MM.1S (cell line): ENCODE results near the gene SPIRE2.
"Not testable (repeated sequence)": the region's sequence is repeated elsewhere in the genome, so short reads cannot be mapped to it uniquely, and the experiment has no call there.

Experiments
- DNase-seq: peaks from one replicate; pipeline ENCODE4 v3.0.0-alpha.2; 2015
- H2AFZ ChIP-seq: fragments of 300-600 bp; sonication (generic); 2 replicates; pipeline ENCODE4 v1.6.0; 2016; ENCODE audit warnings: antibody characterized with exemption, low read length
- H3F3A ChIP-seq: fragments of 300-600 bp; sonication (generic); 2 replicates; pipeline ENCODE4 v1.6.1; 2016; ENCODE audit warnings: mild to moderate bottlenecking, antibody characterized with exemption, low read length, moderate library complexity, mixed read lengths; ENCODE audit not compliant: insufficient read depth
- H3K27ac ChIP-seq: fragments of 300-600 bp; sonication (generic); 2 replicates; pipeline ENCODE4 v1.5.1; 2016; ENCODE audit warnings: mild to moderate bottlenecking, low read length
- H3K27me3 ChIP-seq: fragments of 300-600 bp; sonication (generic); replicated peaks from 2 replicates; pipeline ENCODE4 v1.6.0; 2016; ENCODE audit warnings: low read length; ENCODE audit not compliant: insufficient read depth
- H3K36me3 ChIP-seq: fragments of 300-600 bp; sonication (generic); replicated peaks from 2 replicates; pipeline ENCODE4 v1.6.1; 2016; ENCODE audit warnings: mild to moderate bottlenecking, low read length, mixed read lengths; ENCODE audit not compliant: insufficient read depth
- H3K4me1 ChIP-seq: fragments of 300-600 bp; sonication (generic); 2 replicates; pipeline ENCODE4 v1.6.1; 2016; ENCODE audit warnings: low read length, mixed read lengths
- H3K4me2 ChIP-seq: fragments of 300-600 bp; sonication (generic); 2 replicates; pipeline ENCODE4 v1.6.0; 2016; ENCODE audit warnings: low read depth, low read length
- H3K4me3 ChIP-seq: fragments of 300-600 bp; sonication (generic); 2 replicates; pipeline ENCODE4 v1.5.1; 2016; ENCODE audit warnings: low read length, mixed read lengths
- H3K79me2 ChIP-seq: fragments of 300-600 bp; sonication (generic); 2 replicates; pipeline ENCODE4 v1.6.1; 2016; ENCODE audit warnings: mixed run types, low read length, mixed read lengths
- H3K9ac ChIP-seq: fragments of 300-600 bp; sonication (generic); 2 replicates; pipeline ENCODE4 v1.6.1; 2016; ENCODE audit warnings: low read length, mixed read lengths
- H3K9me2 ChIP-seq: fragments of 300-600 bp; sonication (generic); replicated peaks from 2 replicates; pipeline ENCODE4 v1.6.1; 2016; ENCODE audit warnings: mild to moderate bottlenecking, low read length, mixed read lengths; ENCODE audit not compliant: insufficient read depth
- H3K9me3 ChIP-seq: fragments of 300-600 bp; sonication (generic); replicated peaks from 2 replicates; pipeline ENCODE4 v1.6.1; 2016; ENCODE audit warnings: mild to moderate bottlenecking, low read length, mixed read lengths; ENCODE audit not compliant: insufficient read depth
- H4K20me1 ChIP-seq: fragments of 300-600 bp; sonication (generic); 2 replicates; pipeline ENCODE4 v1.6.1; 2016; ENCODE audit warnings: mild to moderate bottlenecking, low read length, moderate library complexity, mixed read lengths; ENCODE audit not compliant: insufficient read depth
- EZH2 ChIP-seq: fragments of 300-600 bp; sonication (generic); optimal IDR thresholded peaks from 2 replicates; pipeline ENCODE3; 2017; ENCODE audit warnings: low read depth, mild to moderate bottlenecking, antibody characterized with exemption, low read length, mixed read lengths
- EZH2phosphoT487 ChIP-seq: fragments of 300-600 bp; sonication (generic); IDR thresholded peaks from 2 replicates; pipeline ENCODE4 v1.6.1; 2018; ENCODE audit warnings: antibody characterized with exemption, low read length
- TF ChIP-seq, protein P1 (sequence below): fragments of 300-600 bp; sonication (generic); IDR thresholded peaks from 2 replicates; pipeline ENCODE4 v1.5.1; 2016; ENCODE audit warnings: antibody characterized with exemption, low read length, mixed read lengths

The SPIRE2 gene

DNA sequence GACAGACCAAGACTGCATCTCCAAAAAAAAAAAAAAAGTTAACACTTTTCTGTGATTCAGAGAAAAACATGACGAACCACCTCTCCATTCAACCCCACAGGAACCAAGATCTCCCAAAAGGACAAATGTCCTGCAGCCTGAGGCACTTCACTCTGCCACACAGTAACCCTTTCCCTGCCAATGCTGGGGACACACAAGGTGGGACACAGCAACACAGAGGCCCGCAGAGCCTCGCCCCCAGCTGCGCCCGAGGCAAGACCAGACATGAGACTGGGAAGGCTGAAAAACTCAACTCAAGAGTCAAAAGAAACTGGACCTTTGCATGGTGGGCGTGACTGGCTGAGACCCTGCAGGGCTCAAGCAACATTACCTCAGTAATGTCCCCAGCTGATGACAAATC lies 45.8 kb upstream of the SPIRE2 start:
- Histone ChIP-seq H3K4me2 (no peak overlapping the region), H3F3A (no peaks in the 10 kb centered on the region), H3K4me3 (no peak overlapping the region), H4K20me1 (no peaks in the 10 kb centered on the region), H3K27me3 (no peaks in the 10 kb centered on the region), H3K9me3 (no peaks in the 10 kb centered on the region), H3K9me2 (no peaks in the 10 kb centered on the region), H3K79me2 (no peaks in the 10 kb centered on the region; the same call in 1 of the 2 replicates), H3K36me3 (no peaks in the 10 kb centered on the region), H3K27ac (no peak overlapping the region), H3K9ac (no peak overlapping the region), H2AFZ (no peak overlapping the region), H3K4me1 (no peaks in the 10 kb centered on the region)
- no peak for TF ChIP-seq EZH2
- TF ChIP-seq, protein P1, sequence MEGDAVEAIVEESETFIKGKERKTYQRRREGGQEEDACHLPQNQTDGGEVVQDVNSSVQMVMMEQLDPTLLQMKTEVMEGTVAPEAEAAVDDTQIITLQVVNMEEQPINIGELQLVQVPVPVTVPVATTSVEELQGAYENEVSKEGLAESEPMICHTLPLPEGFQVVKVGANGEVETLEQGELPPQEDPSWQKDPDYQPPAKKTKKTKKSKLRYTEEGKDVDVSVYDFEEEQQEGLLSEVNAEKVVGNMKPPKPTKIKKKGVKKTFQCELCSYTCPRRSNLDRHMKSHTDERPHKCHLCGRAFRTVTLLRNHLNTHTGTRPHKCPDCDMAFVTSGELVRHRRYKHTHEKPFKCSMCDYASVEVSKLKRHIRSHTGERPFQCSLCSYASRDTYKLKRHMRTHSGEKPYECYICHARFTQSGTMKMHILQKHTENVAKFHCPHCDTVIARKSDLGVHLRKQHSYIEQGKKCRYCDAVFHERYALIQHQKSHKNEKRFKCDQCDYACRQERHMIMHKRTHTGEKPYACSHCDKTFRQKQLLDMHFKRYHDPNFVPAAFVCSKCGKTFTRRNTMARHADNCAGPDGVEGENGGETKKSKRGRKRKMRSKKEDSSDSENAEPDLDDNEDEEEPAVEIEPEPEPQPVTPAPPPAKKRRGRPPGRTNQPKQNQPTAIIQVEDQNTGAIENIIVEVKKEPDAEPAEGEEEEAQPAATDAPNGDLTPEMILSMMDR = no peak
- TF ChIP-seq EZH2phosphoT487 = no peak
- DNase-seq = no peak

DNA sequence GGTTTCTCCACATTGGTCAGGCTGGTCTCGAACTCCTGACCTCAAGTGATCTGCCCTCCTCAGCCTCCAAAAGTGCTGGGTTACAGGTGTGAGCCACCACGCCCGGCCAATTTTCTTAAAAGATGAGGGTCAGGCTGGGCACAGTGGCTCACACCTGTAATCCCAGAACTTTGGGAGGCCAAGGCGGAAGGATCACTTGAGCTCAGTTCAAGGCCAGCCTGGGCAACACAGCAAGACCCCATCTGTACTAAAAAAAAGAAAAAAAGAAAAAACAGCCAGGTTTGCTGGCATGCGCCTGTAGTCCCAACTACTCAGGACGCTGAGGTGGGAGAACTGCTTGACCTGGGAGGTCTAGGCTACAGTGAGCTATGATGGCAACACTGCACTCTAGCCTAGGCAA lies 44.3 kb upstream of the SPIRE2 start:
- not testable (repeated sequence) for H3K4me2 ChIP-seq, H3K9me2 ChIP-seq, H4K20me1 ChIP-seq, H3F3A ChIP-seq, DNase-seq, H3K4me1 ChIP-seq, H3K27ac ChIP-seq, H3K36me3 ChIP-seq, H3K4me3 ChIP-seq, H3K9ac ChIP-seq, H2AFZ ChIP-seq, H3K27me3 ChIP-seq, H3K9me3 ChIP-seq, H3K79me2 ChIP-seq

DNA sequence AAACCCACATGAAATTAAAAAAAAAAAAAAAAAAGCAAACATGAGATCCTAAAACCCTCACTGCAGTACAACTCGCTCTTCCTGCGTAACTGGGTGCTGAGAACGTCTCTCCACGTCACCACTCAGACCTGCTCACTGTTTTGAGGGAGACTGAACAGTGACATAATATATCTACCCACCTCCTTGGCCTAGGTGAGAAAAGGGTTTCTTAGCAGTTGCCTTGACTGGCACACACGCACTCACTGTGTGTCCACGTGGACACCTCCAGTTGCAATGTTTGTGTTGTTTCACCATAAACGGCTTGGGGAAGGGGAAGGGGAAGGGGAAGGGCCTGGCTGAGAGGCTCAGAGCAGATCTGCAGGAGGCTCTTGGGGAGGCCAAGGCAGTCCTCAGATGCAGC lies 43.9 kb upstream of the SPIRE2 start:
- H3K27me3 ChIP-seq = no peaks in the 10 kb centered on the region
- no peaks in the 10 kb centered on the region for H3K9me2 ChIP-seq
- H3K4me2 ChIP-seq = no peak overlapping the region
- no peak overlapping the region for H3K27ac ChIP-seq
- H3K4me1 ChIP-seq = no peaks in the 10 kb centered on the region
- no peak overlapping the region for H3K9ac ChIP-seq
- H4K20me1 ChIP-seq = no peaks in the 10 kb centered on the region
- DNase-seq = no peak
- H3F3A ChIP-seq = no peaks in the 10 kb centered on the region
- no peak overlapping the region for H2AFZ ChIP-seq
- H3K9me3 ChIP-seq = no peaks in the 10 kb centered on the region
- no peak overlapping the region for H3K4me3 ChIP-seq
- TF ChIP-seq, protein P1 = no peak
- TF ChIP-seq EZH2 = no peak
- no peak for TF ChIP-seq EZH2phosphoT487
- no peaks in the 10 kb centered on the region for H3K36me3 ChIP-seq
- no peaks in the 10 kb centered on the region; the same call in none of the 2 replicates for H3K79me2 ChIP-seq

DNA sequence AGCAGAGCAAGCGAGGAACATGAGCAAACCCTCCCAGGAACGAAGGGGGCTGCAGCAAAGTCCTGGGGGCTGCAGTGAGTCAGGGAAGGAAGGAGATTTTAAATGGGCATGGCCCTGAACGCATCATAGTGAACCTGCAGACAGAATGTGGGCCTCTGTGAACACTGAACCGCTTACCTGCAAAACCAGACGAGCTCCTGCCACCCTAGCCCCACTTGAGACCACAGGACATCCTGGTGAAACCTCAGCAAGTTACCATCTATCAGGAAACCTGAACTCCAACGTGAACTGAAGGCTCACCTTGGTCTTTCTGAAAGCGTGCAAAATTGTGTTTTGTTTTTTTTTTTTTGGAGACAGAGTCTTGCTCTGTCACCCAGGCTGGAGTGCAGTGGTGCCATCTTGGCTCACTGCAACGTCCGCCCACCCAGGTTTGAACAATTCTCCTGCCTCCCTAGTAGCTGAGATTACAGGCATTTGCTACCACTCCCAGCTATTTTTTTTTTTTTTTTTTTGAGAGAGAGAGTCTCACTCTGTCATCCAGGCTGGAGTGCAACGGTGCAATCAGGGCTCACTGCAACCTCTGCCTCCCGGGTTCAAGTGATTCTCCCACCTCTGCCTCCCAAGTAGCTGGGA lies 42.6 kb upstream of the SPIRE2 start:
- Histone ChIP-seq H3K27ac (no peak overlapping the region), H3F3A (no peaks in the 10 kb centered on the region), H3K9me3 (no peaks in the 10 kb centered on the region), H3K4me3 (no peak overlapping the region), H3K4me2 (no peak overlapping the region), H4K20me1 (no peaks in the 10 kb centered on the region), H3K9ac (no peak overlapping the region), H2AFZ (no peak overlapping the region), H3K79me2 (no peaks in the 10 kb centered on the region; the same call in none of the 2 replicates), H3K27me3 (no peaks in the 10 kb centered on the region), H3K4me1 (no peaks in the 10 kb centered on the region), H3K9me2 (no peaks in the 10 kb centered on the region), H3K36me3 (no peaks in the 10 kb centered on the region)
- TF ChIP-seq EZH2phosphoT487 (no peak), EZH2 (no peak)
- TF ChIP-seq, protein P1 = no peak
- DNase-seq = no peak
